GM21723 (cell line): ENCODE data around the gene DHRSX.
"Not testable (repeated sequence)": the region's sequence is repeated elsewhere in the genome, so short reads cannot be mapped to it uniquely, and the experiment has no call there.

Experiments
- ATAC-seq: cut with Tn5 transposase; IDR thresholded peaks from one replicate; pipeline ENCODE4 v1.9.1; 2021; ENCODE audit warnings: mild to moderate bottlenecking, moderate library complexity; ENCODE audit not compliant: unreplicated experiment

Gene DHRSX

DNA sequence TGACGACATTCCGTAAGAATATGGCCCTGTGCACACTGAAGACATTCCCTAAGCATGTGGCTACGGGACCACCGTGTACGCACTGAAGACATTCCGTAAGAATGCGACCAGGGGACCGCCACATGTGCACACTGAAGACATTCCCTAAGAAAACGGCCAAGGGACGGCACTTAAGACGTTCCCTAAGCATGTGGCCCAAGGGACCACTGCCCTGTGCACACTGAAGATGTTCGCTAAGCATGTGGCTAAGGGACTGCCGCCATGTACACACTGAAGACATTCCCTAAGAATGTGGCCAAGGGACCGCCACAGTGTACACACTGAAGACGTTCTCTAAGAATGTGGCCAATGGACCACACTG is 21.4 kb downstream of the DHRSX start:
- no peak for ATAC-seq

DNA sequence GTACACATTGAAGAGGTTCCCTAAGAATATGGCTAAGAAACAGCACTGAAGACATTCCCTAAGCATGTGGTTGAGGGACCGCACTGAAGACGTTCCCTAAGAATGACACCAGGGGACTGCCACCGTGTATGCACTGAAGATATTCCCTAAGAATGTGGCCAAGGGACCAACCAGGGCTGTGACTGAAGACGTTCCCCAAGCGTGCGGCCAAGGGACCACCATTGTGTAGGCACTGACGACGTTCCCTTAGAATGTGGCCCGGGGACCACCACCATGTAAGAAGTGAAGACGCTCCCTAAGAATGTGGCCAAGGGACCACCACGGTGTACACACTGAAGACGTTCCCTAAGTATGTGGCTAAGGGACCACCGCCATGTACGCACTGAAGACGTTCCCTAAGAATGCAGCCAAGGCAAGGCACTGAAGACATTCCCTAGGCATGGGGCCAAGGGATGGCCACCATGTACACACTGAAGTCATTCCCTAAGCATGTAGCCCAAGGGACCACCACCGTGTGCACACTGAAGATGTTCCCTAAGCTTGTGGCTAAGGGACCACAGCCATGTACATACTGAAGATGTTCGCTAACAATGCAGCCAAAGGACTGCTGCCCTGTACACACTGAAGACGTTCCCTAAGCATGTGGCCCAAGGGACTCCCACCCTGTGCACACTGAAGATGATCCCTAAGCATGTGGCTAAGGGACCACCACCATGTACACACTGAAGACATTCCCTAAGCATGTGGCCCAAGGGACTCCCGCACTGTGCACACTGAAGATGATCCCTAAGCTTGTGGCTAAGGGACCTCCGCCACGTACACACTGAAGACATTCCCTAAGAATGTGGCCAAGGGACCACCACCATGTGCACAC is 22.0 kb downstream of the DHRSX start:
- no peak for ATAC-seq

DNA sequence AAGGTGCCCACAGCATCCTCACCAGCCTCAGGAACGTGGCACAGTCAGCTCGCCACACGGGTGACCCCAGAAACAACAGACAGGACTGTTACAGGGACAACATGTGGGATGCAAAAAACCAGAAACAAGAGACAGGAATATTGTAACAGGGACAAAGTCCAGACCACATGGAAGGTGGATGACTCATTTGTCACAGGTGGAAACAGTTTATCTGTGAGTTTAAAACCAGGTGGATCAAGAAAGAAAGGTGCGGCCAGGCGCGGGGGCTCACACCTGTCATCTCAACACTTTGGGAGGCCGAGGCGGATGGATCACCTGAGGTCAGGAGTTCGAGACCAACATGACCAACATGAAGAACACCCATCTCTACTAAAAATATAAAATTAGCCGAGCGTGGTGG is 23.5 kb downstream of the DHRSX start:
- ATAC-seq: not testable (repeated sequence)

DNA sequence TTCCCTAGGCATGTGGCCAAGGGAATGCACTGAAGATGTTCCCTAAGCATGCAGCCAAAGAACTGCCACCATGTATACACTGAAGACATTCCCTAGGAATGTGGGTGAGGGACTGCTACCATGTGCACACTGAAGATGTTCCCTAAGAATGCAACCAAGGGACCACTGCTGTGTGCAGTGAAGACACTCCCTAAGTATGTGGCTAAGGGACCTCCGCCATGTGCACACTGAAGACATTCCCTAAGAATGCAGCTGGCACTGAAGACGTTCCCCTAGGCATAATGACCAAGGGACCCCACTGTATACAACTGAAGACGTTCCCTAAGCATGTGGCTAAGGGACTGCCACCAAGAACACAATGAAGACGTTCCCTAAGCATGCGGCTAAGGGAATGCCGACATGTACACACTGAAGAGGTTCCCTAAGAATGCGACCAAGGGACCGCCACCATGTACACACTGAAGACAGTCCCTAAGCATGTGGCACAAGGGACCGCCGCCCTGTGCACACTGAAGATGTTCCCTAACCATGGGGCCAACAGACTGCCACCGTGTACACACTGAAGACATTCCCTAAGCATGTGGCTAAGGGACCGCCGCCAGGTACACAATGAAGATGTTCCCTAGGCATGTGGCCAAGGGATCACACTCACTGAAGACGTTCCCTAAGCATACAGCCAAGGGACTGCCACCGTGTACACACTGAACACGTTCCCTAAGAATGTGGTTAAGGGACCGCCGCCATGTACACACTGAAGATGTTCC is 25.6 kb downstream of the DHRSX start:
- ATAC-seq: no peak

DNA sequence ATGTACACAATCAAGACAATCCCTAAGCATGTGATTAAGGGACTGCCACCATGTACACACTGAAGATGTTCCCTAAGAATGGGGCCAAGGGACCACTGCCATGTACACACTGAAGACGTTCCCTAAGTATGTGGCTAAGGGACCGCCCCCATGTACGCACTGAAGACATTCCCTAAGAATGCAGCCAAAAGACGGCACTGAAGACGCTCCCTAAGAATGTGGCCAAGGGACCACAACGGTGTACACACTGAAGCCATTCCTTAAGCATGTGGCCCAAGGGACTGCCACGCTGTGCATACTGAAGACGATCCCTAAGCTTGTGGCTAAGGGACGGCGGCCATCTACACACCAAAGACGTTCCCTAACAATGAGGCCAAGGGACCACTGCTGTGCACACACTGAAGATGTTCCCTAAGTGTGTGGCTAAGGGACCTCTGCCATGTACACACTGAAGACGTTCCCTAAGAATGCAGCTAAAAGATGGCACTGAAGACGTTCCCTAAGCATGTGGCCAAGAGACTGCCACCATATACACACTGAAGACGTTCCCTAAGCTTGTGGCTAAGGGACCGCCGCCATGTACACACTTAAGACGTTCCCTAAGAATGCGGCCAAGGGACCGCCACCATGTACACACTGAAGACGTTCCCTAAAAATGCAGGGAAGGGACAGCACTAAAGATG is 26.4 kb downstream of the DHRSX start:
- no peak for ATAC-seq

DNA sequence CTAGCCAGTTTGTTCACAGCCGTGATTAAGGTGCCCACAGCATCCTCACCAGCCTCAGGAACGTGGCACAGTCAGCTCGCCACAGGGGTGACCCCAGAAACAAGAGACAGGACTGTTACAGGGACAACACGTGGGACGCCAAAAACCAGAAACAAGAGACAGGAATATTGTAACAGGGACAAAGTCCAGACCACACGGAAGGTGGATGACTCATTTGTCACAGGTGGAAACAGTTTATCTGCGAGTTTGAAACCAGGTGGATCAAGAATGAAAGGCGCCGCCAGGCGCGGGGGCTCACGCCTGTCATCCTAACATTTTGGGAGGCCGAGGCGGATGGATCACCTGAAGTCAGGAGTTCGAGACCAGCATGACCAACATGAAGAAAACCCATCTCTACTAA is 27.7 kb downstream of the DHRSX start:
- ATAC-seq: not testable (repeated sequence)

DNA sequence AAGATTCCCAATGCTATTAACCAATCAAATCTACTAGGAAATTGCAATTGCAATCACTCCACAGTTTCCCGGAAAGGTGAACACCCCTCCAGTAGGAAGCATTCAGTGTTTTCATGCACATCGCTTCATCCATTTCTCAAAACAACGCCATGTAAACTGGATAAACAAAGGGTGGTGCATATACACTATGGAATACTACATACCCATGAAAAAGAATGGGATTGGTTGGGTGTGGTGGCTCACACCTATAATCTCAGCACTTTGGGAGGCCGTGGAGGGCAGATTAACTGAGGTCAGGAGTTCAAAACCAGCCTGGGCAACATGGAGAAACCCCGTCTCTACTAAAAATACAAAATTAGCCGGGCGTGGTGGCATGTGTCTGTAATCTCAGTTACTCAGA is 29.1 kb downstream of the DHRSX start:
- ATAC-seq: no peak

DNA sequence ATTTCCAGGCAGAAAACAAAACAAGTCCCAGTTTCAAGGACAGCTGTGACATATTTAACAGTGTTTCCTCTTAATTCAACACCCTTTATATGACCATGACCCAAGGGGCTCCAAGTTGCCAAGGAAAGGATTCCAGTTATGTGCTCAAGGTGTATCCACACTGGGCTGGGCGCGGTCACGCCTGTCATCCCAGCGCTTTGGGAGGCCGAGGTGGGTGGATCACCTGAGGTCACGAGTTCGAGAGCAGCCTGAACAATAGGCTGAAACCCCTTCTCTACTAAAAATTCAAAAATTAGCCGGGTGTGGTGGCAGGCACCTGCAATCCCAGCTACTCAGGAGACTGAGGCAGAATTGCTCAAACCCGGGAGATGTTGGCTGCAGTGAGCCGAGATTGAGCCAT is 29.6 kb downstream of the DHRSX start:
- not testable (repeated sequence) for ATAC-seq

DNA sequence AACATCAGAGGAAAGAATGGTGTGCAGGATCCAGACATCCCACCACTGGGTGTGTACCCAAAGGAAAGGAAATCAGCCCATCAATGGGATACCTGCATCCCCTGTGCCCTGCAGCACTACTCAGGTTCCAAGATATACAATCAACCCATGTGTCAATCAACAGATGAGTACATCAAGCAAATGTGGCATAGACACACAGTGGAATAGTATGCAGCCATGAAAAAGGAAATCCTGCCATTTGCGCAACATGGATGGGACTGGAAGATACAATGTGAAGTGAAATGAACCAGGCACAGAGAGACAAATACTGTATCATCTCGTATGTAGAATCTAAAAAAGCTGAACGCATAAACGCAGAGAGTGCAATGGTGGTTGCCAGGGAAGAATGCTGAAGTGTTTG is 30.9 kb downstream of the DHRSX start:
- ATAC-seq: not testable (repeated sequence)

DNA sequence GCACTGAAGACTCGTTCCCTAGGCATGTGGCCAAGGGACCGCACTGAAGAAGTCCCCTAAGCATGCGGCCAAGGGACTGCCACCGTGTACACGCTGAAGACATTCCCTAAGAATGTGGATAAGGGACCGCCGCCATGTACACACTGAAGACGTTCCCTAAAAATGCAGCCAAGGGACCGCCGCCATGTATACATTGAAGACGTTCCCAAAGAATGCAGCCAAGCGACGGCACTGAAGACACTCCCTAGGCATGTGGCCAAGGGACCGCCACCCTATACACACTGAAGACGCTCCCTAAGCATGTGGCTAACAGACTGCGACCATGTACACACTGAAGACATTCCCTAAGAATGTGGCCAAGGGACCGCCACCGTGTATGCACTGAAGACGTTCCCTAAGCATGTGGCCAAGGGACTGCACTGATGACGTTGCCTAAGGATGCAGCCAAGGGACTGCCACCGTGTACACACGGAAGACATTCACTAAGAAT is 31.5 kb downstream of the DHRSX start:
- no peak for ATAC-seq

DNA sequence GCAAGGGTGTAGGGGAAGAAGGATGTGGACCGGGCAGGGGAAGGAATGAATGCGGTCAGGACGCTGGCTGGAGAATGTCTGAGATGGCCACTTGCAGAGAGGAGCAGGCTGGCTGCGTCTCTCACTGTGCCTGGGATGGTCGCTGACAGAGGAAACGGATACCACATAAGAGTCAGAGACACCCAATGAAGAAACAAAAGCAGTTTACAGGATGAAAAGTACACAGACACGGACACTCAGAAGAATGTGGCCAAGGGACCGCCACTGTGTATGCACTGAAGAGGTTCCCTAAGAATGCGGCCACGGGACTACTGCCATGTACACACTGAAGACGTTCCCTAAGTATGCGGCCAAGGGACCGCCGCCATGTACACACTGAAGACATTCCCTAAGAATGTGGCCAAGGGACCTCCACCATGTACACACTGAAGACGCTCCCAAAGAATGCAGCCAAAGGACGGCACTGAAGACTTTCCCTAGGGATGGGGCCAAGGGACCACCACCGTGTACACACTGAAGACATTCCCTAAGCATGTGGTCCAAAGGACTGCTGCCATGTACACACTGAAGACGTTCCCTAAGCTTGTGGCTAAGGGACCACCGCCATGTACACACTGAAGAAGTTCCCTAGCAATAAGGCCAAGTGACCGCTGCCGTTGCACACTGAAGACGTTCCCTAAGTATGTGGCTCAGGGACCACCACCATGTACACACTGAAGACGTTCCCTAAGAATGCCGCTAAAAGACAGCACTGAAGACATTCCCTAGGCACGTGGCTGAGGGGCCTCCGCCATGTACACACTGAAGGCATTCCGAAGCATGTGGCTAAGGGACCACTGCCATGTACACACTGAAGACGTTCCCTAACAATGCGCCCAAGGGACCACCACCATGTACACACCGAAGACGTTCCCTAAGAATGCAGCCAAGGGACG is 32.2 kb downstream of the DHRSX start:
- no peak for ATAC-seq

DNA sequence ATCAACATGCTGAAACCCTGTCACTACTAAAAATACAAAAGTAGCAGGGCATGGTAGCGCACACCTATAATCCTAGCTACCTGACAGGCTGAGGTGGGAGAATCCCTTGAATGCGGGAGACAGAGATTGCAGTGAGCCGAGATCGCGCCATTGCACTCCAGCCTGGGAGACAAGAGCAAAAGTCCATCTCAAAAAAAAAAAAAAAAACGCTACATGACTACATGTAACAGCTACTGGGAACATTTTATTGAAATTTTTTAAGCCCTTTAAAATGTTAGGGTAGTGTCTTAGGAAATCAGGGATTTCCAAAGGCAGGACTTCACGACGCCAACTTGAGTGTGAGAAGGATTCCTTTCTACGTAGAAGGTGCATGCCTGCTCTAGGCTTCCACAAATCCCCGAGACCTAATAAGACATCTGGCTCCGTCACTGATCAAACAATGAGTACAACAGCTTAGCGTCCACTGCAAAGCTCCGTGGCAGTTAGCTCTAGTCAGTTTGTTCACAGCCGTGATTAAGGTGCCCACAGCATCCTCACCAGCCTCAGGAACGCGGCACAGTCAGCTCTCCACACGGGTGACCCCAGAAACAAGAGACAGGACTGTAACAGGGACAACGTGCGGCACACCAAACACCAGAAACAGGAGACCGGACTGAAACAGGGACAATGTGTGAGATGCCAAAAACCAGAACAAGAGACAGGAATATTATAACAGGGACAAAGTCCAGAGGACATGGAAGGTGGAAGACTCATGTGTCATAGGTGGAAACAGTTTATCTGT is 33.7 kb downstream of the DHRSX start:
- no peak for ATAC-seq

DNA sequence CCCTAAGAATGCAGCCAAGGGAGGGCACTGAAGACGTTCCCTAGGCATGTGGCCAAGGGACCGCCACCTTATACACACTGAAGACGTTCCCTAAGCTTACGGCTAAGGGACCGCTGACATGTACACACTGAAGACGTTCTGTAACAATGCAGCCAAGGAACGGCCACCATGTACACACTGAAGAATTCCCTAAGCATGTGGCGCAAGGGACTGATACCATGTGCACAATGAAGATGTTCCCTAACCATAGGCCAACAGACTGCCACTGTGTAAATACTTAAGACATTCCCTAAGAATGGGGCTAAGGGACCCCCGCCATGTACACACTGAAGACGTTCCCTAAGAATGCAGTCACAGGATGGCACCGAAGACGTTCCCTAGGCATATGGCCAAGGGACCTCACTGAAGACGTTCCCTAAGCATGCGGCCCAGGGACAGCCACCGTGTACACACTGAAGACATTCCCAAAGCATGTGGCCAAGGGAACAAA is 36.1 kb downstream of the DHRSX start:
- ATAC-seq: no peak

DNA sequence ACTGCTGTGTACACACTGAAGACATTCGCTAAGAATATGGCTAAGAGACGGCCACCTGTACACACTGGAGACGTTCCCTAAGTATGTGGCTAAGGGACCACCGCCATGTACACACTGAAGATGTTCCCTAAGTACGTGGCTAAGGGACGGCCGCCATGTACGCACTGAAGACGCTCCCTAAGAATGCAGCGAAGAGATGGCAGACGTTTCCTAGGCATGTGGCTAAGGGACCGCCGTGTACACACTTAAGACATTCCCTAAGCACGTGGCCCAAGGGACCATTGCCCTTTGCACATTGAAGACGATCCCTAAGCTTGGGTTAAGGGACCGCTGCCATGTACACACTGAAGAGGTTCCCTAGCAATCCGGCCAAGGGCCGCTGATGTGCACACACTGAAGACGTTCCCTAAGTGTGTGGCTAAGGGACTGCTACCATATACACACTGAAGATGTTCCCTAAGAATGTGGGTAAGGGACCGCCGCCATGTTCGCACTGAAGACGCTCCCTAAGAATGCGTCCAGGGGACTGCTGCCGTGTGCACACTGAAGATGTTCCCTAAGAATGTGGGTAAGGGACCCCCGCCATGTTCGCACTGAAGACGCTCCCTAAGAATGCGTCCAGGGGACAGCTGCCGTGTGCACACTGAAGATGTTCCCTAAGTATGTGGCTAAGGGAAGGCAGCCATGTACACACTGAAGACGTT is 36.7 kb downstream of the DHRSX start:
- no peak for ATAC-seq

DNA sequence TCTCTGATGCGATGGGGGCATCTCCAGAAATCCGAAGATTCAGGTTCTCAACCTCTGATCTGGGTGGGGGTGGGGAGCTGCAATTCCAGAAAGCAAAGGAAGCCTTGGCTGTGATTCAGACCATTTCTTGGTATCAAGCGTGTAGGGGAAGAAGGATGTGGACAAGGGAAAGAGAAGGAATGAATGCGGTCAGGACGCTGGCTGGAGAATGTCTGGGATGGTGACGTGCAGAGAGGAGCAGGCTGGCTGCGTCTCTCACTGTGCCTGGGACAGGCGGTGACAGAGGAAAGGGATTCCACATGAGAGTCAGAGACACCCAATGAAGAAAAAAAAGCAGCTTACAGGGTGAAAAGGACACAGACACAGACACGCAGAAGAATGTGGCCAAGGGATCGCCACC is 37.3 kb downstream of the DHRSX start:
- not testable (repeated sequence) for ATAC-seq

DNA sequence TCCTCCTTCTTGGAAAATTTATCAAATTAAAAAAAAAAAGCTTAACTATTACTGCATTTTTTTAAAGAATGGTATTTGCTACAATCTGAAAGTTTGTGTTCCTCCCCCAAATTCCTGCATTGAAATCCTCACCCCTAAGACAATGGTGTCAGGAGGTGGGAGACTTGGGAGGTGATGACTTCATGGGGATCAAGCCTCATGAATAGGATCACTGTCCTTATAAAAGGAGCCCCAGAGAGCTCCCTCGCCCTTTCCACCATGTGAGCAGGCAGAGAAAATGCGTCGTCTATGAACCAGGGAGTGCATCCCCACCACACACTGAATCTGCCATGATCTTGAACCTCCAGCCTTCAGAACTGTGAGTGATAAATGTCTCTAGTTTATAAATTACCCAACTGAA is 38.0 kb downstream of the DHRSX start:
- ATAC-seq: no peak

DNA sequence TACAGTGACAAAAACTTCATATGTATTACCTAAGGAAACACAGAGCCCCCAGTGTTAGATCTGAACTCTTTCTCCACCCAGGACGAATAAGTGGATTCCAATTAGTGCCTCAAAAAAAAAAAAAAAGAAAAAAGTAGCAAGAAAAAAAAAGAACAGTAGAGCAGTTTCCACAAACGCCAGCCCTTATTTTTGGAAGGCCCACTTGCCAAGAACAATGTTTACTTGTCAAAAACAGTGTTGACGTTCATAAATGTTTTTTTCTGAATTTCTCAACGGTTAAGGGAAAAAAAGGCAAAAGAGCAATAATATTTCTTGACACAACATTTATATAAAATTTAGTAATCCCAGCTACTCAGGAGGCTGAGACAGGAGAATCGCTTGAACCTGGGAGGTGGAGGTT is 38.7 kb downstream of the DHRSX start:
- no peak for ATAC-seq

DNA sequence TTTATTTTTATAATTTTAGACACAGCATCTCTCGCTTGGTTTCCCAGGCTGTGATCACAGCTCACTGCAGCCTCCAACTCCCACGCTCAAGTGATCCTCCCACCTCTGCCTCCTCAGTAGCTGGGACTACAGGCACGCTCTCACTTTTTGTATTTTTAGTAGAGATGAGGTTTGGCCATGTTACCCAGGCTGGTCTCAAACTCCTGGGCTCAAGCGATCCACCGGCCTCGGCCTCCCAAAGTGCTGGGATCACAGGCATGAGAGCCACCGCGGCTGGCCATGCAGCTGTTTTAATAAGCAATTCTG is 39.1 kb downstream of the DHRSX start:
- no peak for ATAC-seq
